Fibroblast of lung (primary cell): ENCODE measurements around the gene SPOCD1. TPM values are rescaled to one million over a fixed set of nuclear protein-coding genes. Genes with fewer than 3 reads are reported as not detected.

Experiments
- DNase-seq, 2 donors: peaks; one replicate each; pipeline versions ENCODE4 v3.0.0 to v3.0.0-alpha.2; 2010; ENCODE audit warnings: low read depth in 2 of 2
- H2AFZ ChIP-seq: 2 replicates; pipeline ENCODE4 v1.5.1; 2012; ENCODE audit warnings: low read length, control low read depth, inconsistent platforms
- H3K27ac ChIP-seq: 2 replicates; pipeline ENCODE4 v1.5.1; 2011; ENCODE audit warnings: low read length, control low read depth; ENCODE audit not compliant: insufficient read depth
- H3K27me3 ChIP-seq: 2 replicates; pipeline ENCODE4 v1.5.1; 2011; ENCODE audit warnings: mild to moderate bottlenecking, low read length; ENCODE audit not compliant: control insufficient read depth, insufficient read depth
- H3K36me3 ChIP-seq: 2 replicates; pipeline ENCODE4 v1.5.1; 2011; ENCODE audit warnings: low read length; ENCODE audit not compliant: control insufficient read depth, insufficient read depth
- H3K4me1 ChIP-seq: 2 replicates; pipeline ENCODE4 v1.5.1; 2011; ENCODE audit warnings: low read length; ENCODE audit not compliant: control insufficient read depth, insufficient read depth; ENCODE audit errors: extremely low read depth
- H3K4me2 ChIP-seq: 2 replicates; pipeline ENCODE4 v1.5.1; 2011; ENCODE audit warnings: low read length, control low read depth; ENCODE audit not compliant: insufficient read depth; ENCODE audit errors: extremely low read depth
- H3K4me3 ChIP-seq, 4 experiments: fragments of 200-600 bp in 1 of 4; sonication (generic) in 1 of 4; replicated peaks in 1 of 4; 2 replicates each; pipeline ENCODE4 v1.5.1; 2011 to 2016; ENCODE audit warnings: low read length in 4 of 4, low read depth in 3 of 4, mild to moderate bottlenecking in 3 of 4, control low read depth in 2 of 4, inconsistent platforms in 1 of 4, mixed read lengths in 1 of 4; ENCODE audit not compliant: insufficient read depth in 1 of 4; ENCODE audit errors: control extremely low read depth in 1 of 4
- H3K79me2 ChIP-seq: 2 replicates; pipeline ENCODE4 v1.5.1; 2012; ENCODE audit warnings: mild to moderate bottlenecking, low read length, inconsistent platforms; ENCODE audit not compliant: control insufficient read depth, insufficient read depth
- H3K9ac ChIP-seq: 2 replicates; pipeline ENCODE4 v1.5.1; 2011; ENCODE audit warnings: mild to moderate bottlenecking, low read length, control low read depth; ENCODE audit not compliant: insufficient read depth
- H3K9me3 ChIP-seq: 2 replicates; pipeline ENCODE4 v1.5.1; 2012; ENCODE audit warnings: low read depth, low read length; ENCODE audit not compliant: control insufficient read depth, insufficient read depth
- H4K20me1 ChIP-seq: 2 replicates; pipeline ENCODE4 v1.5.1; 2011; ENCODE audit warnings: low read length; ENCODE audit not compliant: control insufficient read depth, insufficient read depth; ENCODE audit errors: extremely low read depth
- EZH2 ChIP-seq: IDR thresholded peaks from 2 replicates; pipeline ENCODE4 v1.5.1; 2012; ENCODE audit warnings: low read length, control low read depth, mild to moderate bottlenecking; ENCODE audit errors: missing control alignments
- polyA plus RNA-seq, 2 donors: library from polyadenylated mRNA; depleted of rRNA in 1 of 2; stranded (reverse) in 1 of 2; unstranded in 1 of 2; fragments of >200 nt; gene quantifications; 2 replicates each; pipeline ENCODE4 v1.2.1, GENCODE V29; 2011 to 2012; ENCODE audit warnings: missing spikeins in 1 of 2
- total RNA-seq: library from RNA; depleted of rRNA; stranded (reverse); fragments of >200 nt; gene quantifications from 2 replicates; pipeline ENCODE4 v1.2.1, GENCODE V29; 2014
- TF ChIP-seq, protein P1 (sequence below), 2 donors: IDR thresholded peaks in 1 of 2; conservative IDR thresholded peaks in 1 of 2; 1 replicate in 1 of 2; 2 replicates in 1 of 2; pipeline ENCODE4 v1.5.1; 2011 to 2012; ENCODE audit warnings: low read length in 2 of 2, control low read depth in 1 of 2, inconsistent platforms in 1 of 2, low read depth in 1 of 2, mild to moderate bottlenecking in 1 of 2

The SPOCD1 gene
- total and polyA plus RNA-seq, 2 donors (not counting 1 experiment from before 2014, with no cell fraction given): 47.2 to 55.4 TPM

DNA sequence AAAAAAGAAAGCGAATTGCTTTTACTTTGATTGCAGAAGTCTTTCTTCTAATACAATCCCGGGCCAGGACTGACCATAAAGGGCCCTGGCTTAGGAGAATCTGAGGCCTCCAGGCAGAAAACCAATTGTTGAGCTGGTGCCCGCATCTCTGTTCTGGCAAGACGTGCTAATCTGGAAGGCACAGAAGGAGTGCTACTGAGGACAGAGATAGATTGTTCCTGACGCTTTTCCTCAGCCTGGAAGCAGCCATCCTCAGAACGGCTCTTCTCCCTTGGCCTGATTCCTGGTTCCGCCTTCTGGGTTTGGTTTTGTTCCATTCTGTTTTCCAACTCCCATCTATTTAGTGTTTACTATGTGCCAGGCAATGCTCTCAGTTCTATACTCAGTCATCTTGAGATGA lies 44.8 kb upstream of the SPOCD1 start:
- no peak overlapping the region for H3K4me2 ChIP-seq
- H4K20me1 ChIP-seq: no peaks in the 10 kb centered on the region
- no peak overlapping the region for H2AFZ ChIP-seq
- no peak overlapping the region for H3K9ac ChIP-seq
- H3K27ac ChIP-seq: no peak overlapping the region
- H3K9me3 ChIP-seq: no peaks in the 10 kb centered on the region
- DNase-seq: no peak
- H3K27me3 ChIP-seq: no peaks in the 10 kb centered on the region
- H3K36me3 ChIP-seq: no peaks in the 10 kb centered on the region
- no peaks in the 10 kb centered on the region for H3K79me2 ChIP-seq
- no peaks in the 10 kb centered on the region for H3K4me1 ChIP-seq
- H3K4me3 ChIP-seq: no peak overlapping the region
- no peak for TF ChIP-seq EZH2
- TF ChIP-seq, protein P1, sequence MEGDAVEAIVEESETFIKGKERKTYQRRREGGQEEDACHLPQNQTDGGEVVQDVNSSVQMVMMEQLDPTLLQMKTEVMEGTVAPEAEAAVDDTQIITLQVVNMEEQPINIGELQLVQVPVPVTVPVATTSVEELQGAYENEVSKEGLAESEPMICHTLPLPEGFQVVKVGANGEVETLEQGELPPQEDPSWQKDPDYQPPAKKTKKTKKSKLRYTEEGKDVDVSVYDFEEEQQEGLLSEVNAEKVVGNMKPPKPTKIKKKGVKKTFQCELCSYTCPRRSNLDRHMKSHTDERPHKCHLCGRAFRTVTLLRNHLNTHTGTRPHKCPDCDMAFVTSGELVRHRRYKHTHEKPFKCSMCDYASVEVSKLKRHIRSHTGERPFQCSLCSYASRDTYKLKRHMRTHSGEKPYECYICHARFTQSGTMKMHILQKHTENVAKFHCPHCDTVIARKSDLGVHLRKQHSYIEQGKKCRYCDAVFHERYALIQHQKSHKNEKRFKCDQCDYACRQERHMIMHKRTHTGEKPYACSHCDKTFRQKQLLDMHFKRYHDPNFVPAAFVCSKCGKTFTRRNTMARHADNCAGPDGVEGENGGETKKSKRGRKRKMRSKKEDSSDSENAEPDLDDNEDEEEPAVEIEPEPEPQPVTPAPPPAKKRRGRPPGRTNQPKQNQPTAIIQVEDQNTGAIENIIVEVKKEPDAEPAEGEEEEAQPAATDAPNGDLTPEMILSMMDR (conservative IDR thresholded peaks at IDR 0.05 in 1 of 2, IDR thresholded peaks at IDR 0.05 in 1 of 2; ENCODE audit: low read depth in 1 of 2, low read length in 2 of 2): no peak

DNA sequence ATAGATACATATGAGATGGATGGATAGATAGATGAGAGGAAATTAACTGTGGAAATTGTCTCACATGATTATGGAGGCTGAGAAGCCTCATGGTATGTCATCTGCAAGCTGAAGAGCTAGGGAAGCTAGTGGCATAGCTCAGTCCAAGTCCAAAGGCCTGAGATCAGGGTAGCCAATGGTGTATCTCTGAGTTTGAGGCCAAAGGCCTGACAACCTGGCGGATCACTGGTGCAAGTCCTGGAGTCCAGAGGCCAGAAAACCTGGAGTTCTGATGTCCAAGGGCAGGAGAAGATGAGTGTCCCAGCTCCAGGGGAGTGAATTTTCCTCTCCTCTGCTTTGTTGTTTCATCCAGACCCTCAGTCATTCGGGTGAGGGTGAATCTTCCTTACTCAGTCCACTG lies 43.9 kb upstream of the SPOCD1 start:
- no peak for DNase-seq
- Histone ChIP-seq H3K4me1 (no peaks in the 10 kb centered on the region), H3K79me2 (no peaks in the 10 kb centered on the region), H2AFZ (no peak overlapping the region), H3K4me3 (no peak overlapping the region), H4K20me1 (no peaks in the 10 kb centered on the region), H3K9me3 (no peaks in the 10 kb centered on the region), H3K27me3 (no peaks in the 10 kb centered on the region), H3K9ac (no peak overlapping the region), H3K36me3 (no peaks in the 10 kb centered on the region), H3K4me2 (no peak overlapping the region), H3K27ac (no peak overlapping the region)
- TF ChIP-seq, protein P1 (conservative IDR thresholded peaks at IDR 0.05 in 1 of 2, IDR thresholded peaks at IDR 0.05 in 1 of 2; ENCODE audit: low read depth in 1 of 2, low read length in 2 of 2): no peak
- TF ChIP-seq EZH2: no peak

DNA sequence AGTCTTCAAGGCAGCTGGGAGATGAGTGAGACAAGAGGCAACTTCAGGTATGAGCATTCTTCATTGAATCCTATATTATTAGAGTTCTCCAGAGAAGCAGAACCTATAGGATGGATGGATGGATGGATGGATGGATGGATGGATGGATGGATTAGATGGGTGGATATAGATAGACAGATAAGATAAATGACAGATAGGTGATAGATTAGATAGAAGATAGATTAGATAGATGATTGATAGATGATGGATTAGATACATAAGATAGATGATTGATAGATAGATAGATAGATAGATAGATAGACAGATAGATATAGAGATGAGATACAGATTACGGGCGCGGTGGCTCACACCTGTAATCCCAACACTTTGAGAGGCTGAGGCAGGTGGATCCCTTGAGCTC lies 43.2 kb upstream of the SPOCD1 start:
- Histone ChIP-seq H3K4me2 (no peak overlapping the region), H3K27me3 (no peaks in the 10 kb centered on the region), H2AFZ (no peak overlapping the region), H3K36me3 (no peaks in the 10 kb centered on the region), H3K27ac (no peak overlapping the region), H3K4me3 (no peak overlapping the region), H4K20me1 (no peaks in the 10 kb centered on the region), H3K79me2 (no peaks in the 10 kb centered on the region), H3K4me1 (no peaks in the 10 kb centered on the region), H3K9ac (no peak overlapping the region), H3K9me3 (no peaks in the 10 kb centered on the region)
- no peak for TF ChIP-seq EZH2
- TF ChIP-seq, protein P1 (conservative IDR thresholded peaks at IDR 0.05 in 1 of 2, IDR thresholded peaks at IDR 0.05 in 1 of 2; ENCODE audit: low read depth in 1 of 2, low read length in 2 of 2): no peak
- DNase-seq: no peak
